T-helper 1 cell treated with Interleukin-12 subunit alpha and Interleukin-12 subunit beta and Interleukin-4 antibody, amounts not matched to agents 30 ng/mL and 1 ng/mL, for 36 hours (primary cell): ENCODE measurements around the gene MSX2. TPM values are rescaled to one million over a fixed set of nuclear protein-coding genes. Genes with fewer than 3 reads are reported as not detected.

Experiments
- intact Hi-C: fragments of 100-400 bp; cut with micrococcal nuclease; formaldehyde crosslinking; loops from one replicate; pipeline ENCODE4 v1.15.1; 2024
- total RNA-seq: library from RNA; stranded (reverse); gene quantifications from 2 replicates; pipeline ENCODE4 v1.2.3, GENCODE V29; 2022

Gene MSX2
- total RNA-seq, 1 donor from 2014 or later = not detected

DNA sequence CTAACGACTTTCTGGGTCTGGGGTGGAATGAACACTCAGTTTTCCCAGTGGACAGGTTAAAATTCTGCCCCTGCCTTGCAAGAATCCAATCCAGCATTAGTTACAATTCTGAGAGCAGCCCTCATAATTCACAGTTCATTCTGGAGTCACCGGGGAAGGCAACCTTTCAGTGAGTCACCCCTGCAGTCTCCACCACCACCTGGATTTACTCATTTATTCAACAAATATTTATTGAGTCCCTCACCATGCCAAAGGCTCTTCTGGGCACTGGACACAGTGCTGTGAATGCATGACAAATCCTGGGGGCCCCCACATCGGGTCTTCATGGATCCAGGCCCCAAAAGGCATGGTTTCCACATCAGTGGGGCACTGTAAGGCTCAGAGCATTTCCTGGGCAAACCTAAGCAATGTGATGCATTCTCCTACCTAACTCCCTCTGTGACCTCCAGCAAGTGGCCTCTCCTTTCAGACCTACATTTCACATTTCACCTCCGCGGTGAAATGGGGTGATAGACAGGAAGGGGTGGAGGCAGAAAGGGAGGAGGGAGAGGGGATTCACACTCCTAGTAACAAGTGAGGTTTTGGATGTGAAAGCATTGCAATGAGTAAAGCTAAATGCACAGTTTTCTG is 6.4 kb upstream of the MSX2 start:
- intact Hi-C loops = no loop called here

- intact Hi-C loops = no loop called here
Observed at GRCh38 chr5:174718880-174719610, 5.3 kb upstream of the MSX2 start.

- intact Hi-C loops = loop anchor here (5.0 kb wide), 1 partner anchor 1478 kb away; no protein-coding TSS in a partner anchor
Observed at GRCh38 chr5:174719793-174720611, 4.4 kb upstream of the MSX2 start.

DNA sequence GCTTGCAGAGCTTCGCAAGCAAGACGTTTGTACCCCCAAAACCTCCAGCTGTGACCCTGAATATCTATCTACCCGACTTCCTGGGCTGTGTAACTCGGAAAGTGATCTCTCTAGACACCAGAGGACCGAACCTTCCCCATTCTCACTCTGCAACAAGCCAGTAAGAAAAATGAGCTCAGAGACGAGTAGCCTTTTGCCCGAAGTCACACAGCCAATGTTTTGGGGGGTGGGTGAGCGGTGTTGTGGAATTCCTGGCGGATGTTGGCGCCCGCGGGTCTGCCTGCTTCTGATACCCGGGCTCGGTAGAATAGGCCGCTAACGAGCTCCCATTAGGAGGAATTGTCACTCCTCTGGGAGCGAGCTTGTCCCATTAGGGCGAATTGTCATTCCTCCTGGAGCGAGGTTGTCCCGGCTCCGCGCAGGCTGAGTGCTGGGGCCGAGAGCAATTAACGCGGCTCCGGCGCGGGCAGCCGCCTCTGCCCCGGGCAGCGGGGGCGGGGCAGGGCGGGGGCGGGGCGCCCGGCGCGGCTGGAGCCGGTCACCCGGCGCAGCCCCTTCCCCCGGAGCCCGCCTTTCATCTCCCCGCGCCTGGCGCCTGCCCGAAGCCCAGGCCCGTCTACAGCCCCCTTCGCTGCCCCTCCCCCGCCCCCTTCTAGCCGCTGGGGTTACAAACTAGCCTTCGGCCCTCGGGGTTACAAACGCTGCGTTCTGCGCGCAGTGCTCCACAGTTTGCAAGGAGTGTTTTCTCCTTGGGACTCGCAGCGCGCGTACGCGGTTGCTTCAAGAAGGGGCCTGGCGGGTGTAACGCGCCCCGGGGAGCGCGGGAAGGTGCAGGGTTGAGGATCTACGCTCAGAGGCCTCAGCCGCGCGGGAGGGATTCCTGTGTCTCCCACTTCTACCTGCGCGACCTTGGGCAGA is 3.5 kb upstream of the MSX2 start:
- intact Hi-C loops = loop anchor here (5.0 kb wide), 1 partner anchor 1479 kb away; no protein-coding TSS in a partner anchor

DNA sequence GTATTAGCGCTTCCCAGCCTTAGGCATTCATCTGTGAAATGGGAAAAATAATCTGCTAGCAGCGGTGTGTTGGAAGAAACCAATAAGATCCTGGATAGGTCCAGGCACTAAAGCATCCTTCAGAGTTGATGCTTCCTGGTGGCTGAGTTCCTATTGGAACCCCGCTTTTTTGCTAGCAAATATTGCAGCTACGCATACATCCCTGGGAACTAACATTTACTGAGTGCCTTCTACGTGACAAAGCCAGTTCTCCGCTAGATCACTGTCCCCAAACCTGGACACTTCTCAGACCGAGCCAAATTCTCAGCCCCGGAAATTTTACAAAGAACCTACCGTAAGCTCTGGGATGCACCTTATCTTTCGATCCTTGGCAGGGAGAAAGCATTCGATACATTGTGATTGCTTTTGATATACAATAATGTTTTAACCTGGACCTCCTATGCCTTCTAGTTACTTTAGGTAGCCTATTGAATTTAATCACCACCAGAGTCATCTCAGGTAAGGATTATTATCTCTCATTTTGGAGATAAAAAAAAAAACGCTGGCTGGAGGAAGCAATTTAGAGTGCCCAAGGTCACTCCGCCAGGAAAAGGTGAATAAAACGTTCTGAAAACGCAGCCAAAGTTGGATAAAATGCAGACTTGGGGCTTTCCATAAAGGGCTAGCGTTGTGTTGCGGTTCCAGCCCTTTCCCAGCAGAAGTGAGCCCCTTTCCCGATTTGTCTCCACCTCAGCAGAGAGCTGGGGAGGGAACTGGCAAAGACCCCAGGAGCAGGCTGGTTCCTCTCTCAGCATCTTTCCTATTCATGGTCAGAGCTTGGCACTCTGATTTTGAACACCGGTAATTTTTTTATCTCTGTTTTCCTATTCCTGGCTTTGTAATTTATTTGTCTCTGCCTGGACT is 2.6 kb upstream of the MSX2 start:
- intact Hi-C loops = loop anchor here (5.0 kb wide), 1 partner anchor 1479 kb away; no protein-coding TSS in a partner anchor

GRCh38 chr5:174722500-174722899 is 1.9 kb upstream of the MSX2 start:
- intact Hi-C loops = loop anchor here (5.0 kb wide), 1 partner anchor 1480 kb away; no protein-coding TSS in a partner anchor

DNA sequence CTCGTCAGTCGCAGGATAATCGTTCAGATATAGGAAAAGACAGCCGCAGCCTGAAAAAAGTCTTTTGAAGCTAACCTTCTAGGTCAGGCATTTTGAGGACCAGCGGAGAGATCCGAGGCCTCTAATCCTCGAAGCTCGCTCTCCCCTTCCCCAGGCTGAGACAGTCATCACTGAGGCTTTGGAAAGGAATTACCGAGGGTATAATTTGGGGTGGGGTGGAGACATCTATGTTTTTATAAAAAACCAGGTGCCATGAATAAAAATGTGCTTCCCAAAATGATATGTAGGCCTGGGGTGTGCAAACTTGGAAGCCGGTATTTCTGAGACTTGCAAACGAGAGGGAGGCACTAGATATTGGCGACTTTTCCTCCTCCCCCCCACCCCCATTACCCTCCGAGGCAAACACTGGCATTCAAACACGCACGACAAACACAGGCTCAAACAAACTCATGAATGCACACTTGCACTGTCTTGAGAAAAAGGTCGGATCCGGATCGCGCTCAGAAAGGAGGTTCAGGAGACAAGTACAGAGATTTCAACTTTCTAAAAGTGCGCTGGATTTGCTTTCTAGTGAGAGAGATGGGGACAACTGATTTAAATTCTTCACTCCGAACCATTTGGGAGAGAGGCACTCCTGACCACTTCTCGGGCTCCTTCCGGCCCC is 935 bp upstream of the MSX2 start:
- intact Hi-C loops = loop anchor here (5.0 kb wide), 1 partner anchor 1481 kb away; no protein-coding TSS in a partner anchor

DNA sequence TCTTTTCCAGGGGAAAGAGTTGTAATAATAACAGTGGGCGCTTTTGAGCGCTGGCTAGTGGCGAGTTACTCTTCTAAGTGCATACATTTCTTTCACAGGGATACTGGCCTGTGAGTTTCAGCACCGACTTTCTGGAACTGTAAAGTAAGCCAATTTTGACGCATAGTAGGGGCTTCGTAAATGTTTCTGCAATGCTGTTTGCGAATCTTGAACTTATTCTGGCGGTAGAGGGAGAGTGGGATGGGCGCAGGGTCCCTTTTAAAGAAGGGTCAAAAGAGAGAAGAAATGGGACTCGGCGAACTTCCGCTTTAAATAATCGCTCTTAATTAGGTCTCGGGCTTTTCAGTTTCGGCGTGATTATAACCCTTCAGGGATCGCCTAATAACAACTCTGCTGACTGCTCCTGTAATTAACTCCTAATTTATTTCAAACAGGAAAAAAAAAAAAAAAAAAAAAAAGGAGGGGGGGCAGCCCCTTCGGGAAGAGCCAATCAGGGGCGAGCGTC is 351 bp upstream of the MSX2 start:
- intact Hi-C loops = loop anchor here (5.0 kb wide), 1 partner anchor 1482 kb away; no protein-coding TSS in a partner anchor

DNA sequence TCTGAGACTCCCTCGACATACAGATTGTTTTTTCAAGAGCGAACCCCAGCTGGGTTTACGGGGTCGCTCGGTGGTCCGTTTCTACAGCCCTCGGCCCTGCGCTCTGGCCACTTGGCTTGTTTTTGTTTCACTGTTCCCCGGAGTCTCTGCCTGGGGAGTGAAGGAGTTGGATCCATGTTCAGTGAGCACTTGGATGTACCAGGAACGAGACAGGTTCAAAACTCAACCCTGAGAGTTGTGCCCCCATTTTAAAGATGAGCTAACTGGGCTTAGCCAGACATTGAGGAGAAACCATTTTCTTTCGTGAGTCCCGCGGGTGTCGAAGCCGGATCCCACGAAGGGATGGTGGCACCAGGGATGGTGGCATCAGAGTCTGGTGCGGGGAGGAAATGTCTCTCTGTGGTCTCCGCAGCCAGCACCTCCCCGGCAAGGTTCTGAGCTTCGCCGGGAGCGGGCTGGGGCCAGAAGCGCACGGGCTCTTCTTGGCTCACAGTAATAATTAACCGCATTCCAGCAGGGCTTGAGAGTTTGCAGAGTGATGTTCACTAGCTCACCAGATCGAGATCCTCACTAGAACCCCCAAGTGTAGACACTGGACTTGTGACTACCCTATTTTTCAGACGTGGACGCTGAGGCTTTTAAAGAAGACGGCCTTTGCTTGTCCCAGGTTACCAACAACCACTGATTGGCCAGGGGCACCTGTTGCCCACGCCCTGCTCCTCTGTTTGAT is 1.0 kb downstream of the MSX2 start:
- intact Hi-C loops = loop anchor here (5.0 kb wide), 1 partner anchor 1493 kb away; no protein-coding TSS in a partner anchor

DNA sequence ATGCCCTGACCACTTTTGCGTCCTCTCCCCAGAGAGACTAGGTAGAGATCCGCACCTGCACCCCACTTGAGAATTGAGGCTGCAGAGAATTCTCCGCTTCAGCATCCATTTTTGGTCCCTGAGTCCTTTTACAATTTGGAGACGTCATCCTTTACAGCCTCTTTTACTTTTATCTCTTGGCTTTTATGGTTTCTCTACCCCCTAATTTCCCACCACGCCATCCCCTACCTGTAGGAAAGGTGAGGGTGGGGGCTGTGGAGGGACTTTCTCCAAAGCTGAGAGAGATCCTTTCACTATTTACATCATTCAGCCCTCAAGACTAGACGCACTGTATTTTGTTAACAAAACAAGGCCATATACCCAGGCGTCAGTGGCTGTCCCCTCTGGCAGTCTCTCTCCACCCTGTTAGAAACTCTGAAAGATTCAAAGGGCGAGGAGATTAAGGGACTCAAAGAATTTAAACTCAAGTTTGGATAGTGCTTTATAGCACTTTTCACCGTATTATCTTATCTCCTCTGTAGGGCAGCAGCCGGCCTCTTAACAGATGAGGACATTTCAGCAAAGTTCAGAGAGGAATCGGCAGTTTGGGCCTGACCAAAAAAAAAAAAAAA is 1.7 kb downstream of the MSX2 start:
- intact Hi-C loops = loop anchor here (5.0 kb wide), 1 partner anchor 1494 kb away; no protein-coding TSS in a partner anchor

DNA sequence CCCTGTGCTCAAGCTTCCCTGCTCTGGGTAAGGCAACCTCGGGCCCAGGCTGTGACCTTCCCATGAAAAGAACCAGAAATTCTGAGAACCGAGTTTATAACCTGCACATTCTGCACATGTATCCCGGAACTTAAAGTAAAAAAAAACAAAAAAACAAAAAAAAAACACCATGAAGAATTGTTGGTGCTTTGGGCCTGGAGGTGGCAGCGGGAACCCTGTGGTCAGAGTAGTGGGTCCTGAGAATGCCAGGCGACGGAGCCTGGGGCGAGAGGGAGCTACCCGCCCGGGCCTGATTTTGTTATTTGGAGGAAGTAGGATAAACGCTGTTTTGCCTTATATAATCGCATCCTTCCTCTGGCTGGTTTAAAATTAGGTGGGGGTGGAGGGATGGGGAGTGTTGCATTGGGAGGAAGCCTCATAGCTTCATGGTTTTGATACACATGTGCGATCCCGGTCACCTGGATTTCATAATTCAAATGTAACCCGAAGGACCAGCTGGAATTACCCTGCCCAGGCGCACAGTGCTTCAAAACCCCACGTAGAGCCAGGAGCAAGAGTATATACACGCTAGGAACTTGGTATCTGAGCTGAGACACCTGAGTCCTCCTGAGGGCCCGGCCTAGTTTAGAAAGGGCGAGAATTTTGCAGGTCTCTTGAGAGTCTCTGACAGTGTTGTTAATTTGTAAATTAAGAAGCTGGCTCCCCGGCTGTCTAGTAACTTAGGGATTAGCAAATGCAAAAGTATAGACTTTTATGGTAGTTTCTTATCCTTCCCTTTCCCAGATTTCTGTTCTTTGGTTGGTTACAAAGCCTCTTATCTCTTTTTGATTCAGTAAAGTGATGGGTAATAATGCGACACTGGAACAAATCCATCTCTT is 2.8 kb downstream of the MSX2 start:
- intact Hi-C loops = loop anchor here (5.0 kb wide), 1 partner anchor 1495 kb away; no protein-coding TSS in a partner anchor

DNA sequence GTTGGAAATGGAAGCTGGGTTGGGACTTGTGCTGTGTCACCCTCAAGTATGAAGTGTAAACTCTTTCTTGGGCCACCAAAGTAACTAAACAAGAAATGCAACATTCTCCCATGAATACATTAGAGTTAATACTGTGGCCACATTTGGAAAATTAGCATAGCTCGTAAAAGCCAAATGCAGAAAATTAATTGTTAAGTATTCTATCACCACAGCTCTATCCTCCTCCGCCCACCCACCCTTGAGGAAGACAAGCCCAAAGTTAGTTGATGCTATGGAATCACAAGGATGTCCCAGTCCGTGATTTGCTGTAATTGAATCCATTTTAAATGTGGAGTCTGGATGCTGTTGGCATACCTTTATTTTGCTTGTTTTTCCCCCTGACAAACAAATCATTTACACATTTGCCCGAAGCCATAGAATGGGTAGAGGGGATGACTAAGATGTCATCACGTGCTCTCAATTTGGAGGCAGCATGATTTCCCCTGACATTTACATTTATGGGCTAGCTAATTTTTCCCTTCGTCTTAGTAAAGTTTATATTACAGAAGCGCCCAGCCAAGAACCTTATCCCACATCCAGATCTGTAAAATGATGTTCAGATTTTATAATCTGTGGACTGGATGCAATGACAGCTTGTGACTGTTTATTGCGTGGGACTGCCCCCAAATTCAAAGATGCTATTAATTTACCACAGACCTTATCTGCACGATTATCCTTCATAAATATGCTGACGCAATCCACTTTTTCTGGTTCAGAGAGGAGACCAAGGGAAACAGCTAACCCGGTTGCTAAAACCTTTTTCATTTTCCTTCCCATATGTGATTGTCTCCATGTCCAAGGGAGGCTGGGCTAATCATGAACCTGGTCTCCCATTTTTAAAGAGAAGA is 3.7 kb downstream of the MSX2 start:
- intact Hi-C loops = loop anchor here (5.0 kb wide), 1 partner anchor 1496 kb away; no protein-coding TSS in a partner anchor

GRCh38 chr5:174729075-174729680 is 4.8 kb downstream of the MSX2 start:
- intact Hi-C loops = loop anchor here (5.0 kb wide), 1 partner anchor 1497 kb away; no protein-coding TSS in a partner anchor

DNA sequence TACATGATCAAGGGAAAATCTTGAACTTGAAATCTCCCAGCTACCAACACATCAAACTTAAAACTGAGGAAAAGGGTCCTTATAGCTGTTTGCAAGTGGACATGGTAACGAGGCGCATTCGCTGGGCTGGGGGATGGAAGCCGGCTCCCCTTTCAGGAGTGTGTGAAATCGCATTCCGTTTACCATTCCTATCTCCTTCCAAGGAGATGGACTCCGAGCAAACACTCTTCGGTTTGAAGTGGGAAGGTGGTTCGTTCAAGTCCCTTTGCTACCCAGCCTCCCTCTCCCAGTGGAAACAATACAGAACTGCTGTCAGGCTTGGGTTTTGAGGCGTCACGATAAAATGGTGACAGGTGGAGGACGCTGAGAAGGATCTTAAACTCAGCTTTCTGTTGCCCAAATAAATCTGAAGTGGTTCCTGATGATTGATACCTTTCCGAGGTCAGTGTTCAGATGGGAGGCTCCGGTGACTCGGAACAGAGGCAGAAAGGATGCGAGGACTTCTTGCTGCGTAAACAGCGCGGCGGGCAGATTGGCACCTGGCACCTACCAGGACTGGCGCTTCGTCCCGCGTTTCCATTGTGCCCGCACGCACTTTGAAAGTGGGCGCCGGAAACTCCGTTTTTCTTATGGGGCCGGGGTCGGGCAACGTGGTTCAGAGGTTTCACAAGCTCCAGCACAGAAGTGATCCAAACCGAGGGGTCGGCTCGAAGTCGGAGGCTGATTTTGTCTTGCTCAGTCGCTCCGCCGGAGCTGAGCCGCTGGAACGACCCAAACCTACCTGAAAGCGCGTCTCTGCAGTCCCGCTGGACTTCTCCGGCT is 7.0 kb downstream of the MSX2 start:
- intact Hi-C loops = no loop called here
